SK-N-SH treated with all-trans-retinoic acid at 6 μM for 48 hours (cell line): ENCODE data around the gene AAGAB.

Experiments used
- ATAC-seq: fragments of 200-7000 bp; cut with Tn5 transposase; 3 replicates; pipeline ENCODE4 v1.9.1; 2020; ENCODE audit warnings: mild to moderate bottlenecking, moderate library complexity
- ARNTL ChIP-seq: fragments of 450-650 bp; formaldehyde crosslinking; IDR thresholded peaks from 2 replicates; pipeline ENCODE4 v1.5.0; 2020; ENCODE audit warnings: low read depth, mild to moderate bottlenecking, moderate library complexity, borderline replicate concordance
- BACH2 ChIP-seq: fragments of 250-450 bp; sonication (Bioruptor Pico); IDR thresholded peaks from 2 replicates; pipeline ENCODE4 v1.9.0; 2021; ENCODE audit warnings: mild to moderate bottlenecking, borderline replicate concordance
- CREB5 ChIP-seq: fragments of 250-450 bp; sonication (Bioruptor Pico); IDR thresholded peaks from 2 replicates; pipeline ENCODE4 v1.5.1; 2020; ENCODE audit warnings: low read depth, mild to moderate bottlenecking, moderate library complexity
- CSRNP3 ChIP-seq: fragments of 250-450 bp; sonication (Bioruptor Pico); IDR thresholded peaks from 2 replicates; pipeline ENCODE4 v1.5.1; 2021; ENCODE audit warnings: mild to moderate bottlenecking, moderate library complexity
- ESRRG ChIP-seq: fragments of 250-450 bp; sonication (Bioruptor Pico); IDR thresholded peaks from 2 replicates; pipeline ENCODE4 v1.6.1; 2021; ENCODE audit warnings: mild to moderate bottlenecking
- ISL1 ChIP-seq: fragments of 250-450 bp; sonication (Bioruptor Pico); IDR thresholded peaks from 2 replicates; pipeline ENCODE4 v2.1.2; 2022; ENCODE audit warnings: mild to moderate bottlenecking, moderate library complexity
- OSR1 ChIP-seq: fragments of 250-450 bp; sonication (Bioruptor Pico); IDR thresholded peaks from 2 replicates; pipeline ENCODE4 v1.8.0; 2022; ENCODE audit warnings: moderate library complexity, mild to moderate bottlenecking, inconsistent platforms
- SNAI2 ChIP-seq: fragments of 250-450 bp; sonication (Bioruptor Pico); IDR thresholded peaks from 2 replicates; pipeline ENCODE4 v1.5.0; 2020; ENCODE audit warnings: mild to moderate bottlenecking, moderate library complexity
- TCF4 ChIP-seq: fragments of 250-450 bp; sonication (Bioruptor Pico); IDR thresholded peaks from 2 replicates; pipeline ENCODE4 v1.8.0; 2021; ENCODE audit warnings: mild to moderate bottlenecking, moderate library complexity, borderline replicate concordance
- TOX ChIP-seq: fragments of 250-450 bp; sonication (Bioruptor Pico); IDR thresholded peaks from 2 replicates; pipeline ENCODE4 v1.8.0; 2021; ENCODE audit warnings: mild to moderate bottlenecking, moderate library complexity, borderline replicate concordance
- ZFP3 ChIP-seq: fragments of 250-450 bp; sonication (Bioruptor Pico); IDR thresholded peaks from 2 replicates; pipeline ENCODE4 v1.5.0; 2020; ENCODE audit warnings: mild to moderate bottlenecking, moderate library complexity
- ZNF70 ChIP-seq: fragments of 450-650 bp; formaldehyde crosslinking; IDR thresholded peaks from 2 replicates; pipeline ENCODE4 v1.5.0; 2020; ENCODE audit warnings: mild to moderate bottlenecking, moderate library complexity
- ZNF8 ChIP-seq: fragments of 450-650 bp; formaldehyde crosslinking; IDR thresholded peaks from 2 replicates; pipeline ENCODE4 v1.5.0; 2020; ENCODE audit warnings: mild to moderate bottlenecking, moderate library complexity
- TF ChIP-seq, protein P1 (sequence below): fragments of 250-450 bp; sonication (Bioruptor Pico); IDR thresholded peaks from 2 replicates; pipeline ENCODE4 v1.5.0; 2020; ENCODE audit warnings: mild to moderate bottlenecking, moderate library complexity
- TF ChIP-seq, protein P2 (sequence below): fragments of 250-450 bp; sonication (Bioruptor Pico); IDR thresholded peaks from 2 replicates; pipeline ENCODE4 v1.8.0; 2020; ENCODE audit warnings: mild to moderate bottlenecking, moderate library complexity, borderline replicate concordance

The AAGAB gene

GRCh38 chr15:67187351-67187854 lies 67.1 kb downstream of the AAGAB start:
- no peak for ATAC-seq
- TF ChIP-seq ZFP3 (no peak), SNAI2 (no peak), ZNF8 (no peak), ISL1 (CRISPR knock-in tag) (no peak), CSRNP3 (CRISPR knock-in tag) (no peak), CREB5 (CRISPR knock-in tag) (no peak), TCF4 (CRISPR knock-in tag) (no peak), ZNF70 (CRISPR knock-in tag) (no peak)
- TF ChIP-seq, protein P1, sequence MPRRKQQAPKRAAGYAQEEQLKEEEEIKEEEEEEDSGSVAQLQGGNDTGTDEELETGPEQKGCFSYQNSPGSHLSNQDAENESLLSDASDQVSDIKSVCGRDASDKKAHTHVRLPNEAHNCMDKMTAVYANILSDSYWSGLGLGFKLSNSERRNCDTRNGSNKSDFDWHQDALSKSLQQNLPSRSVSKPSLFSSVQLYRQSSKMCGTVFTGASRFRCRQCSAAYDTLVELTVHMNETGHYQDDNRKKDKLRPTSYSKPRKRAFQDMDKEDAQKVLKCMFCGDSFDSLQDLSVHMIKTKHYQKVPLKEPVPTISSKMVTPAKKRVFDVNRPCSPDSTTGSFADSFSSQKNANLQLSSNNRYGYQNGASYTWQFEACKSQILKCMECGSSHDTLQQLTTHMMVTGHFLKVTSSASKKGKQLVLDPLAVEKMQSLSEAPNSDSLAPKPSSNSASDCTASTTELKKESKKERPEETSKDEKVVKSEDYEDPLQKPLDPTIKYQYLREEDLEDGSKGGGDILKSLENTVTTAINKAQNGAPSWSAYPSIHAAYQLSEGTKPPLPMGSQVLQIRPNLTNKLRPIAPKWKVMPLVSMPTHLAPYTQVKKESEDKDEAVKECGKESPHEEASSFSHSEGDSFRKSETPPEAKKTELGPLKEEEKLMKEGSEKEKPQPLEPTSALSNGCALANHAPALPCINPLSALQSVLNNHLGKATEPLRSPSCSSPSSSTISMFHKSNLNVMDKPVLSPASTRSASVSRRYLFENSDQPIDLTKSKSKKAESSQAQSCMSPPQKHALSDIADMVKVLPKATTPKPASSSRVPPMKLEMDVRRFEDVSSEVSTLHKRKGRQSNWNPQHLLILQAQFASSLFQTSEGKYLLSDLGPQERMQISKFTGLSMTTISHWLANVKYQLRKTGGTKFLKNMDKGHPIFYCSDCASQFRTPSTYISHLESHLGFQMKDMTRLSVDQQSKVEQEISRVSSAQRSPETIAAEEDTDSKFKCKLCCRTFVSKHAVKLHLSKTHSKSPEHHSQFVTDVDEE (CRISPR knock-in tag): no peak

- ATAC-seq: no peak
- no peak for TF ChIP-seq SNAI2
These were observed 67.8 kb downstream of the AAGAB start for GRCh38 chr15:67186688-67187087.

DNA sequence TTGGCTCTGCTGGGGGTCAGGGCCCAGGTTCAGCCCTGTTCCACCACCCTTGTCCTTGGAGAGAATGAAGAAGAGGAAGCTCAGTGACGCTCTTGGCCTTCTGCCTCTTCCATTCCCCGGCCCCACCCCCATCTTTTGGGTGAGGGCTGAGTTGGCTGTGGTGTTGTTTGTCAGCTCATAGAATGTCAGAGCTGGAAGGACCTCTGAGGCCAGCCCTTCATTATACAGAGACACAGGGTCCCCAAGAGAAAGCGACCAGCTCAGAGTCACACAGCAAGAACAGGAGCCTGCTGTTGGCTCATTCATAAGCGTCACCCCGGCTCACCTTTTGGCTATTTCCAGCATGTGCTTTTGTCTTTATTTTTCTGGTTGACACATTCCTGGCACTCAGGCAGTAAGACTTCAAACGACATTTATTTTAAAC lies 68.2 kb downstream of the AAGAB start:
- no peak for ATAC-seq
- no peak for TF ChIP-seq TOX (CRISPR knock-in tag)
- no peak for TF ChIP-seq ISL1 (CRISPR knock-in tag)
- TF ChIP-seq, protein P2, sequence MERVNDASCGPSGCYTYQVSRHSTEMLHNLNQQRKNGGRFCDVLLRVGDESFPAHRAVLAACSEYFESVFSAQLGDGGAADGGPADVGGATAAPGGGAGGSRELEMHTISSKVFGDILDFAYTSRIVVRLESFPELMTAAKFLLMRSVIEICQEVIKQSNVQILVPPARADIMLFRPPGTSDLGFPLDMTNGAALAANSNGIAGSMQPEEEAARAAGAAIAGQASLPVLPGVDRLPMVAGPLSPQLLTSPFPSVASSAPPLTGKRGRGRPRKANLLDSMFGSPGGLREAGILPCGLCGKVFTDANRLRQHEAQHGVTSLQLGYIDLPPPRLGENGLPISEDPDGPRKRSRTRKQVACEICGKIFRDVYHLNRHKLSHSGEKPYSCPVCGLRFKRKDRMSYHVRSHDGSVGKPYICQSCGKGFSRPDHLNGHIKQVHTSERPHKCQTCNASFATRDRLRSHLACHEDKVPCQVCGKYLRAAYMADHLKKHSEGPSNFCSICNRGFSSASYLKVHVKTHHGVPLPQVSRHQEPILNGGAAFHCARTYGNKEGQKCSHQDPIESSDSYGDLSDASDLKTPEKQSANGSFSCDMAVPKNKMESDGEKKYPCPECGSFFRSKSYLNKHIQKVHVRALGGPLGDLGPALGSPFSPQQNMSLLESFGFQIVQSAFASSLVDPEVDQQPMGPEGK (CRISPR knock-in tag): no peak
- no peak for TF ChIP-seq ZNF70 (CRISPR knock-in tag)
- no peak for TF ChIP-seq ESRRG (CRISPR knock-in tag)
- TF ChIP-seq CREB5 (CRISPR knock-in tag): no peak
- TF ChIP-seq, protein P1 (CRISPR knock-in tag): no peak
- no peak for TF ChIP-seq OSR1 (CRISPR knock-in tag)
- no peak for TF ChIP-seq ARNTL (CRISPR knock-in tag)
- no peak for TF ChIP-seq TCF4 (CRISPR knock-in tag)
- no peak for TF ChIP-seq BACH2 (CRISPR knock-in tag)
